HG02852 (cell line): Measurements from ENCODE around the gene SSU72.
"Not testable (repeated sequence)": the region's sequence is repeated elsewhere in the genome, so short reads cannot be mapped to it uniquely, and the experiment has no call there.

ENCODE experiments used
- ATAC-seq: cut with Tn5 transposase; IDR thresholded peaks from one replicate; pipeline ENCODE4 v1.9.1; 2021; ENCODE audit warnings: mild to moderate bottlenecking, moderate library complexity; ENCODE audit not compliant: unreplicated experiment

The SSU72 gene

DNA sequence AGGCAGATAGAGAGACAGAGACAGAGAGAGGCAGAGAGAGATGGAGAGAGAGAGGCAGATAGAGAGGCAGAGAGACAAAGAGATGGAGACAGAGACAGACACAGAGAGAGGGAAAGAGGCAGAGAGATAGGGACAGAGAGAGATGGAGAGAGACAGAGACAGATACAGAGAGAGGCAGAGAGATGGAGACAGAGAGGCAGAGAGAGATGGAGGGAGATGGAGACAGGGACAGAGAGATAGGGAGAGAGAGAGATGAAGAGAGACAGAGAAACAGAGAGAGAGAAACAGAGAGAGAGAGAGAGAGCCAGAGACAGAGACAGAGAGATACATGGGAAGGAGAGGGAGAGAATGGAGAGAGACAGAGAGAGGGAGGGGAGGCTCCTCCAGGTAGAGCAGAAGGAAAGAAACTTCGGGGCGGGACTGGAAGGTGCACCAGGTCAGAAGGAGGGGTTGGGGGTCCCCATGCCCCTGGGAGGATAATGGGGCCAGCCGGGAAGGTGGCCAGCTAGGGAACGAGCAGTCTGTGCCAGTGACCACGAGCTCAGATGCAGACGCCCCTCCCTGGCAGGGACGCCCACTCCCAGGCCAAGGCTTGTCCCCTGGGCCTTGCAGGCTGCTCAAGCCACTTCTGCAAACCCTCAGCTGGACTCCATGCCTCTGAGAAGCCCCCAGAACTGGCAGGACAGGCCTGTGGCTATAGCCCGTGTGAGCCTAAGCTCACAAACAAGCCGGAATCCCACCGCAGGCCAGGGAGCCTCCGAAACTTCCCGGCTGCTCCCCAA, 22.0 kb upstream of the SSU72 start:
- no peak for ATAC-seq

DNA sequence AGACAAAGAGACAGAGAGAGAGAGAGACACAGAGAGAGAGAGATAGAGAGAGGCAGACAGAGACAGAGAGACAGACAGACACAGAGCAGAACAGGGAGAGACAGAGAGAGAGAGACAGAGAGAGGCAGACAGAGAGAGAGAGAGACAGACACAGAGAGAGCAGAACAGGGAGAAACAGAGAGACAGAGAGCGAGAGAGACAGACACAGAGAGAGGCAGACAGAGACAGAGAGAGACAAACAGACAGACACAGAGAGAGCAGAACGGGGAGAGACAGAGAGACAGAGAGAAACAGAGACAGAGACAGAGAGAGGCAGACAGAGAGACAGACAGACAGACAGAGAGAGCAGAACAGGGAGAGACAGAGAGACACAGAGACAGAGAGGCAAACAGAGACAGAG, 20.7 kb upstream of the SSU72 start:
- not testable (repeated sequence) for ATAC-seq

DNA sequence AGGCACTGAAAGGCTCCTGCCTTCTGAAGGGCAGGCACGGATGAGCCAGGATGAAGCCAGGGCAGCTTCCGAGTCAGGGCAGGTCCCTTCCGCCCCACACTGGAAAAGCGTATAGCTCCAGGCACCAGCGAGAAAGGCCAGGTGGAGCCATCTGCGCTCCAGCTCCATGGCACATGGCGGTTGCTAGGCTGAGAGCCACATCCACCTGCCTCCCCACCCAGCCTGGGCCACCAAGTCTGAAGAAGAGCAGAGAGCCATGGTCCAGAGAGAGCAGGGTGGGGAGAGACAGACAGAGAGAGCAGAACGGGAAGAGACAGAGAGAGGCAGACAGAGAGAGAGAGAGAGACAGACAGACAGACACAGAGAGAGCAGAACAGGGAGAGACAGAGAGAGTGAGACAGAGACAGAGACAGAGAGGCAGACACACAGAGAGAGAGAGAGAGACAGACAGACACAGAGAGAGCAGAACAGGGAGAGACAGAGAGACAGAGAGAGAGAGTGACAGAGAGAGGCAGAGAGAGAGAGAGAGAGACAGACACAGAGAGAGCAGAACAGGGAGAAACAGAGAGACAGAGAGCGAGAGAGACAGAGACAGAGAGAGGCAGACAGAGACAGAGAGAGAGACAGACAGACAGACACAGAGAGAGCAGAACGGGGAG, 20.1 kb upstream of the SSU72 start:
- no peak for ATAC-seq

DNA sequence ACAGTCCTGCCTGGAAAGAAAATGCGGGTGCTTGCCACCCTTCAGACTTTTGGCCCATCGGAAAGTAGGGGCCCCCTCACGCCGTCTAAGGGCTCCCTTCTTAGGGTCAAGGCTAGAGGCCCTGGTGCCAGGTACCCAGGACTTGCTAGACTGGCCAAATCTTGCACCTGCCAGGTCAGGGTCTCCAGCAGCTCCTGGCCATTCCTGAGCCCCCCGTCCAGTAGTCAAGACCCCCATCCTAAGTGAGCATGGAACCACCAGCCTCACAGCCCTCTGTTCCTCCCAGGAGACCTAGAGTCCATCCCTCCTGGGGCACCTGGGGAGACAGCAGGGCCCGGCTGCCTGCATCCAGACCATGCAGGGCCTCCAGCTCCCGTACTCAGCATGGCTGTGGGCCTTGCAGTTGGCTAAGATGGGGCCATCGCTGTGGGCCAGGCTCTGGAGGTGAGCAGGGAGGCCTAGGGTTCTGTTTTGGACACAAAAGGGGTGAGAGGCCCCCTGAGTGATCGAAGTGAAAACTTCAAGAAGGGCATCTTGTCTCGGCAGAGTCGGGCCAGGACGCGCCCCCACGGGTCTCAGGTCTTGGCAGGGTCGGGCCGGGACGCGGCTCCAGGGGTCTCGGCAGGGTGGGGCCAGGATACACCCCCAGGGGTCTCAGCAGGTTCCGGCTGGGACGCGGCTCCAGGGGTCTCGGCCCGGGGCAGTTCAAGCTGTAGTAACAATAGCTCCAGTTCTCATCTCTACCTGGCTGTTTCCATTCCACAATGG, 19.4 kb upstream of the SSU72 start:
- ATAC-seq = no peak

DNA sequence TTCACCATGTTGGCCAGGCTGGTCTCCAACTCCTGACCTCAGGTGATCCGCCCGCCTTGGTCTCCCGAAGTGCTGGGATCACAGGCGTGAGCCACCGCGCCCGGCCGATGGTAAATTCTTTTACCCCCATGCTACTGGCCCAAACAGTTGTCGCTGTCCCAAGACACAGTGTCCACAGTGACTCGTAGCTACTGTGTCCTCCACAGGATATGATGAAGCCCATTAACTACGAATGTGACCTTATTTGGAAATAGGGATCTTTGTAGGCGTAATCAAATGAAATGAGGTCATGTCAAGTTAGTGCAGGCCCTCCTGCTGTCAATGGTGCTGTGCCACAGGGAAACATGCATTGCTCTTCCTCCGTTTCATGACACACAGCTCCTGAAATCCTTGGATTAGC, 16.8 kb upstream of the SSU72 start:
- ATAC-seq = no peak

DNA sequence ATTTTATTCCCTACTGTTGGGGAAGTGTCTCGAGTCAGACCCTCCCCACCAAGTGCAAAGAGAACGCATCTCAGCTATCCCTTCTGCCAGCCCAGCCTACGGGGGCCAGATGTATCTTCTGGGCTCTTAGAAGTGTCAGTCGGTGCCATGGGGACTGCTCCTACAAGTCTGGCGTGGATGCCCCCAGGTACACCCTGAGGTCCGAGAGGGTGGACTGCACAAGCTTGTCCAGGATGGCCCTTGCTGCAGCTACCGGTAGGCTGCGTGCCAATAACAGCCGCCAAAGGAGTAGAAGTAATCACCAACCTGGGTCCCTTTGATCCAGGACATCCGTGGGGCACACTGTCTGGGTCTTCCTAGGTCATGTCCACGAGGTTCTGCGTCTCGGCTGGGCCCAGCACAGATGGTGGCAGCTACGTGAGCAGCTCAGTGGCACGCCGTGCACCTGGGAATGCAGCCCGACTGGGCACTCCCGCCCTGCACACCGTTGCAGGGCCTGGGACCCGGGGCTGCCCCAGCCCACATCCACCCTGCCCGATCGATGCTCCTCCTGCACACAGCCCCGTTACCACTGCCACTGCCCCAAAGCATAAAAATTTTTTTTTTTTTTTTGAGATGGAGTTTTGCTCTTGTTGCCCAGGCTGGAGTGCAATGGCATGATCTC, 8.8 kb upstream of the SSU72 start:
- no peak for ATAC-seq

DNA sequence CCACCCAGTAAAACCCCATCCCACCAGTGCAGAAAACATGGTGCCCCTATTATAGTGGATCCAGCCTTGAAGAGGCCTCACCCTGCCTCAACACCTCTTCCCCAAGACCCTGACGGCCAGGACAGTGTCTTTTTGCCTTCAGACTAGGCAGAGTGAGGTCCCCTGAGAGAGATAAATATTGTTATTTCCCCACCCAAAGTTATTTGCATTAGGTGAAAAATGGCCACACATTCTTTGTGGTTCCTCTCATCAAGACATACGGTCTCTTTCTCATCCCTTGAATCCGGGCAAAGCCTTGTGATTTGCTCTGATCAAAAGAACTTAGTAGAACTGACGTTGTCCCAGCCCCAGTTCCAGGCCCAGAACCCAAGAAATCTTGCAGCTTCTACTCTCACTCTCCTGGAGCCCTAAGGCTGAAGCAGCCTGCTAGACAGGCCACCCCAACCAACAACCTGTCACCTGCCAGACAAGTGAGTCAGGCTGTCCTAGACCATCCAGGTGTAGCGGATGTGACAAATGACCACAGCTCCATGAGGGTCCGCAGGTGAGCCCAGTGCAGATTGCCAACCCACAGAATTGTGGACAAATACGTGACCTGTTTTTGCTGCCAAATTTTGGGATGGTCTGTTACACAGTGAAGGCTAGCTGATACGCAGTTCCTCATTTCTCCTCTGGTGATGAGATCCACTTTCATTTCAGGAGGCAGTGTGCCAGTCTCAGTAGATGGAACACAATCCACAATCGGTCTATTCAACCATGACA, 8.1 kb upstream of the SSU72 start:
- no peak for ATAC-seq

DNA sequence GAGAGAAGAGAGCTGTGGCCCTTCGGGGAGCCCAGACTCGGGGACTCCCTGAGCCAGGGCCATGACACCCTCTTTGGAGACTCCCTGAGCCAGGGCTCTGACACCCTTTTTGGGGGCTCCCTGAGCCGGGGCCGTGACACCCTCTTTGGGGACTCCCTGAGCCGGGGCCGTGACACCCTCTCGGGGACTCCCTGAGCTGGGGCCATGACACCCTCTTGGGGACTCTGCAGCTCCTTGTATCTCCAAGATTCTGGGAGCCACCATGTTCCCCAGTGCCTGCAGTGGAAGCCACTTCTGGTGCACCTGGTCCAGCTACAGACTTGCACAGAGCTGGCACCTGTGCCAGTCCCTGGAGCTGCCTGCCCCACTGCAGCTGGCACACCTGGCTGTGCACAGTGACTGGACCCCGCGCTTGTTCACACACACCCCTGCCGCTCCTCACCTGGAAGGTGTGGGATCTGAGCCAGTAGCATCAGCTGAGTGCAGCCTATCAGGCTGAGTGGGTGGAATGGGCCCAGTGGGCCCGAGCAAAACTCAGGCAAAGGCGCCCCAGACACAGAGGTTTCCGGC, 3.8 kb upstream of the SSU72 start:
- no peak for ATAC-seq

DNA sequence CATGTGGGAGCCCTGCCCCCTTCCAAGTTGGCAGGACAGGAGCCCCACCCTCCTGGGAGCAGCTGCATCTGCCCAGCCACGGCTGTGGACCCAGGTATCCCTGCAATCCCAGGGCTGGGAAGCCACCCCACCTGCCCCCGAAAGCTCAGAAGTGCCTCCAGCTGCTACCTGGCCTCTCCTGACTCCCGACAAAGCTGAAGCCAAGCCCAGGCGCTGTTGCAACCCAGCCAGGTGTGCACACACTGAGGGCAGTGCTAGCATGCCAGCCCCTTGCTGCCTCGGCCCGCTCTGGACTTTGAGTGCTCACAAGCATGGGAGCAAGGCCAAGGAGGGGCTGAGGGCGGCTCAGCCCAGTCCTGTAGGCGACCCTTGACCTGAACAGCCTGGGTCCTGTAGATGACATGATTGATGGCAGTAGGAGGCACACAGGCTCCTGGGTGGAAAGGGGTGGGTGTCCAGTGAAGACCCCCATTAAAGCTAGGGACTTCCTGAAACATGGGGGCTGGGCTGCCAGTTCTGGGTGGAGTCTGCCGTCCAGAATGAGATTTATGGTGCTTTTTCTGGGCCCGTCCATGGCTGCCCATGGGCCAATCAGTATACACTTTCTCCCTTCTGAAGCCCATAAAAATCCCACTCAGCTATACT, 2.8 kb upstream of the SSU72 start:
- no peak for ATAC-seq

DNA sequence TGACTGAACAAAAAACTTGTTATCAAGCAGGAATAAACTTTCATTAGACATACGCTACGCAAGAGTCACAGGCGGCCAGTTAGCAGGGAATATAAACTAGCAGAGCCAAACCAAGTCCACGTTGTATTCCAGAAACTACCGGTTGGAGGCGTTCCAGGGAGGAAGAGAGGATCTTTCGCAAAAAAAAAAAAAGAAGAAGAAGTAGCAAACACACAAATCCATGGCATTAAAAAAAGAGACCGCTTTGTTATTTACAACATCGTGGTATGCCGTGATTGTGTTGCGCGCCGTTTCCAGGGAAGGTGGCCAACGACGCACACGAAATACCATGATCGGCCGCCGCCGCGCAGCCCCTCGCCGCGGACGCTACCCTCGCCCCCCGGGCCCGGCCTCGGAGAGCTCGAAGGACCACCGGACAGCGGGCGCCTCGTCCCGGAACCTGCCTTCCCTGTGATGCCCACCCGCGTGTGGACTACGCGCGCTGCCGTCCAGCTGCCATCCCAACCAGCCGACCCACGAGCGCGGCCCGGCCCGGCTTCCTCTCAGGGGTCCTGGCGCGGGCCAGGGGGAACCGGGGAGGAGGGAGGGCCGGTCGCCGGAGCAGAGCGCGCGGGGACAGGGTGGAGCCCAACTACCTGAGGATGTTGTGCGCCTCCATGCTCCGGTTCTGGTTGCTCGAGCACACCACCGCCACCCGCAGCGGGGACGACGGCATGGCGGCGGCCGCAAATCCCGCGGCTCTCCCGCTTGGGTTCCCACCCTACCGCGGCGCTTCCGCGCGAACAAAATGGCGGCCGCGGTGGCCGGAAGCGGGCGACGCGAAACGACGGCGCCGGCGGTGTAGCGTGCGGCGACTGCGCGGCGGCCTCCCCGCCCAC, 581 bp downstream of the SSU72 start:
- ATAC-seq = peak; percentile 64

DNA sequence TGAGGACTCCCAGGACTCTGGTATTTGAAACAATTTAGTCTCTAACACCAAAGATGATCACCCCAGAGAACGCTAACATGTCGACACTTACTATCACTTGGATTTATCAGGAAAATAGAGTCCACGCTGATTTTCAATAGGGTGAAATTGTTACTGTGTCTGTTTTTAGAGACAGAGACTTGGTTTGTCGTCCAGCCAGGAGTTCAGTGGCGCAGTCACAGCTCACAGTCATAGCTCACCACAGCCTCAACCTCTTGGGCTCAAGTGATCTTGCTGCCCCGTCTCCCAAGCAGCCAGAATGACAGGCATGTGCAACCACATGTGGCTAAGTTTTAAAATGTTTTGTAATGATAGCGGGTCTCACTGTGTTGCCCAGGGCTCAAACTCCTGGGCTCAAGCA, 5.3 kb downstream of the SSU72 start:
- no peak for ATAC-seq

DNA sequence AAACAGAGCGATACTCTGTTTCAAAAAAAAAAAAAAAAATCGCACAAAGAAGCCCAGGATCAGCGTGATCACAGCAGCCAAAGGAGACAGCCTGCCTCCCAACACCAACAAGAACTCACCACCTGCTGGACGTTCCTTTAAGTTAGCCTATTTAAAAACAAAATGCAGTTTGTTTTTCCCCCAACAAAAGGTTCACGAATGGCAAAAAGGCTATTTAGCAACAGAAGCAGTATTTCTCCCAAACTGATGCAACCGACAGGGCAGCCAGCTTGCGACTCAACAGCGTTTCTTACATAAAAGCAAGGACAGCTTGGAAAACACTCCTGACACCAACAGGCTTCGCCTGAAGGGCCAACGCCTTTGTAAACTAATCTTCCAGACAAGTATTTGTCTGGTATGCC, 6.8 kb downstream of the SSU72 start:
- ATAC-seq = no peak

DNA sequence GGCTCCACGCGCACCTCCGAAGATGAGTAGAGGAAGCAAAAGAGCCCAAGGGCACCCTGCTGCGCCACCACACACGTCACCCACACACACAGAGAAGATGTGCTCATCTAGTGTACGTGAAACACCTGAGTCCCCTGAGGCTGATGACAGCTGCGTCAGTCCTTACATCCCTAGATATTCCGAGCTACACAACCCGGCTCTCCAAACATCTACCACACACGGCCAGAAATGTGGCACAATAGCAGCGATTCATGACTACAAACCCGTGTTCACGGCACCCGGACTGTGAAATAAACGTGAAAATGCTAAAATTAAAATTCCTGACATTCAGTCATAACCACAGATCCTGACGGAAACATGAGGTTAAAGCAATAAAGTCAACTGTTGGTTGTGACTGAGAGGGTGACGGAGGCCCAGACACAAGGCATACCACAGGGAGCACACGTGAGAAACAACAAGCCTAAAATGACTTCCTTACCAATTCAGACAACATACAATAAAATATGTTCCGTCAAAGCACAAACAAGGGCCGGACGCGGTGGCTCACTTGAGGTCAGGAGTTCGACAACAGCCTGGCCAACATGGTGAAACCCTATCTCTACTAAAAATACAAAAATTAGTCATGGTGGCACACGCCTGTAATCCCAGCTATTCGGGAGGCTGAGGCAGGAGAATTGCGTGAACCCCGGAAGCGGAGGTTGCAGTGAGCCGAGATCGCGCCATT, 7.3 kb downstream of the SSU72 start:
- no peak for ATAC-seq

DNA sequence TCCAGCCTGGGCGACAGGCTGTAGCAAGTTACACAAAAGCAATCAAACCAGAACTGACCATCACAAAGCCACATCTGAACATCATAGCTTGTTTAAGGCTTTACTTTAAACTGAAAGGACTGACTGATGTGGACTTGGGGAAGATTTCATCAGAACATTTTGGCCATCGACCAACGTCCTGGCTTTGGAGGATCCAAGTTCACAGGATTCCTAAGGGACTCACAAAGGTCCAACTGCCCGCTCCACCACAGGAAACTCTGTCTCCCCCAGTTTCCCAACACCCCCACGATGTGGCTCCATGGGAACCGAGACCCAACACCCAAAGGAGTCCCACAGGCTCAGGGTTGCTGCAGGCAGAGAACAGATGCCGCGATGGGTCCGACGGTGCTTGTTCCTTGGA, 9.3 kb downstream of the SSU72 start:
- no peak for ATAC-seq

DNA sequence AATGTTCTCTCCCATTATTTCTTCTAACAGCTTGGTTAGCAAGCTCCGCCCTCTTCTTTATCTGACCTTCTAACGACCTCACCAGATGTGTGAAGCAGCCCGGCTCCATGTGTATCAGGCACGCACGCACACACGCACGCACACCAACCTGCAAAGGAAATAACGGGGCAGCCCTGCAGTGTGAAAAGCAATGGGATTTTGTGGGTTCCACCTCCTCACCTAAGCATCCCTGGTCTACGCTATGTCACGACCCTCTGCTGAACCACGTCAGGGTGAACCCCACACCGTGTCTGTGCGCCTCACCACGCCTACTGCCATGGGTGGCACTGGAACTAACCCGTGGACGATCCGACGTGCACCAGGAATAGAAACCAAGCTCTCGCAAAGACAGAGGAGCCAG, 10.4 kb downstream of the SSU72 start:
- no peak for ATAC-seq

DNA sequence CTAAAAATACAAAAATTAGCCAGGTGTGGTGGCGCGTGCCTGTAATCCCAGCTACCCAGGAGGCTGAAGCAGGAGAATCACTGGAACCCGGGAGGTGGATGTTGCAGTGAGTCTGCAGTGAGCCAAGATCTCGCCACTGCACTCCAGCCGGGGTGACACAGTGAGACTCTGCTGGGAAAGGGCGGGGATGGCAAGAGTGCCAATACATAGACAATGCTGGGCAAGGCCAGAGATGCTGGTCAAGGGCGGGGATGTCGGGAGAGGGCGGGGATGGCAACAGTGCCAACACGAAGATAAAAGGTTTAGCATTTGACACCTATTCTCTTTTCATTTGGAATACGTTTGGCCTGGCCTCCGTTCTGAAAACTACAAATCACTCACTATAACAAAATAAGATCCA, 11.0 kb downstream of the SSU72 start:
- no peak for ATAC-seq

DNA sequence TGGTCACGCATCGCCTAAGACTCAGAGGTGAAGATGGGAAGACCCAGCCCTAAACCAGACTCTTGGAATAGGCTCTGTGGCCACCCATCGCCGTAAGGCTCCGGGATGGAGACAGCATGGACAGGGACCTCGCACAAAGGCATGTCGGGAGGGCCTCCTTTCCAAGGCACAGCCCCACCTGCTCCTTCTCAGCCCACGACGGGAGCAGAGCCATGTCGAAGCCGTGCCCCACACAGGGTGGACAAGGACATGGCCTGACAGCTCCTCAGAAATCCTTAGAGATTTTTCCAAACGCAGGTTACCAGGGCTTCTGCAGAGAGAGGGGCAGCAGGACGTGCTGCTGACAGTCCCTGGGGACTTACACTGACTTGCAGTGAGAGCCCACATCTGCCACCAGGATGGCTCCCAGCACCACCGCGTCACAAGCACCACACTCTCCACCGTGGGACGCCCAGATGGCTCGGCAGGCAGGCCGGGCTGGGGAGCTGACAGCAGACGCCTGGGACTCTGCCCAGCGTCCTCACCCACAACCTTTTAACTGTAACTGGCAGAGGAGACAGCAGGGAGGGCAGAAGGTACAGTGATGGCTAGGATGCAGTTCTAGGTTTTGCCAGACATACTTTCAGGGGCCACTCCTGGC, 12.0 kb downstream of the SSU72 start:
- no peak for ATAC-seq
